GM18858 (cell line): ENCODE data around the gene TYW1B.
"Not testable (repeated sequence)": the region's sequence is repeated elsewhere in the genome, so short reads cannot be mapped to it uniquely, and the experiment has no call there.

Experiments used
- ATAC-seq: cut with Tn5 transposase; IDR thresholded peaks from one replicate; pipeline ENCODE4 v1.9.1; 2021; ENCODE audit not compliant: unreplicated experiment

The TYW1B gene

DNA sequence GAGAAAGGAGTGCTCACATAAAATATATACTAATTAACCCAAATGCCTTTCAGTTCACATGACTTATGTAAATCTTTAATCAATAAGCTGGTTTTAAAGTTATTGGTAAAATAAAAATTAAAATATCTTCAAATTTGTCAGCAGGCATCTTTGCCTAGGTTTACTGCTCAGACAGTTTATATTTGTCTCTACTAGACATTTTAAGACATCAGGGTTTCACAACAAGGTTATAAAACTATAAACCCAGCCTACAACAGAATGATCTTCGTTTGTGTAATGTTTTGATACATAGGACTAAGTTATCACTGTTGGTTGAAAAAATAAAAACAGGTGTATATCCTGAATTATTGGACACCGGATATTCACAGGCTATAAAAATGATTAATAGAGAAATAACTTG is 67.4 kb downstream of the TYW1B start:
- ATAC-seq = no peak

DNA sequence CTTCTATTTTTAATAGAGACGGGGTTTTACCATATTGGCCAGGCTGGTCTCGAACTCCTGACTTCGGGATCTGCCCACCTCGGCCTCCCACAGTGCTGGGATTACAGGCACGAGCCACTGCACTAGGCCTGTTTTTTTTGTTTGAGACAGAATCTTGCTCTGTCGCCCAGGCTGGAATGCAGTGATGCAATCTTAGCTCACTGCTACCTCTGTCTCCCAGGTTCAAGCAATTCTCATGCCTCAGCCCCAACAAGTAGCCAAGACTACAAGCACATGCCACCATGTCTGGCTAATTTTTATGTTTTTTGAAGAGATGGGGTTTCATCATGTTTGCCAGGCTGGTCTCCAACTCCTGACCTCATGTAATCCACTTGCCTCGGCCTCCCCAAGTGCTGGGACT is 73.7 kb downstream of the TYW1B start:
- no peak for ATAC-seq

DNA sequence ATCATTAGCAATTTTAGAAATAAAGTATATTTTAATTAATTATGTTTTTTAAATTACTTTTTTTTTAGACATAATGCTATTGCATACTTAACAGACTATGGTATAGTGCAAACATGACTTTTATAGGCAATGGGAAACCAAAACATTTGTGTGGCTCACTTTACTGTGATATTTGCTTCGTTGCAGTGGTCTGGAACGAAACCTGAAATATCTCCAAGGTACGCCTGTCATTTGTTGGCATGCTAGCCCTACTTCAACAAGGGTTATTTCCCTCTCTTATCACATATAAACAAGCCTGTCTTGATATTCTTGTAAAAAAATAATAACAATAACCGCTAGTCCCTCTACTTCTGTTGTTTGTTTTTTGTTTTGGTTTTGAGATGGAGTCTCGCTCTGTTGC is 74.2 kb downstream of the TYW1B start:
- no peak for ATAC-seq

DNA sequence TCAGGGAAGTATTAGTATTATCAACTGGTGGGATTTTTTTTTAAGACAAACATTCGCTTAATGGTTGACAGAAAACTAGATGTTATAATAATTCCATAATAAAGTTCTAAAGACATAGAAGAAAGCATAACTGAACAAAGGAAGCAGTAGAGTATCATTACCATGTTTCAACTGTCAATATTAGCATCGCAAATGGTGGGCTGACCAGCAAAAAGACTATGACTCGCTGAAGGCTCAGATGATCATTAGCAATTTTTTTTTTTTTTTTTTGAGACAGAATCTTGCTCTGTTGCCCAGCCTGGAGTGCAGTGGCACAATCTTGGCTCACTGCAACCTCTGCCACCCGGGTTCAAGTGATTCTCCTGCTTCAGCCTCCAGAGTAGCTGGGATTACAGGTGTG is 74.8 kb downstream of the TYW1B start:
- ATAC-seq = not testable (repeated sequence)

GRCh38 chr7:72751978-72752377 is 76.0 kb downstream of the TYW1B start:
- no peak for ATAC-seq

DNA sequence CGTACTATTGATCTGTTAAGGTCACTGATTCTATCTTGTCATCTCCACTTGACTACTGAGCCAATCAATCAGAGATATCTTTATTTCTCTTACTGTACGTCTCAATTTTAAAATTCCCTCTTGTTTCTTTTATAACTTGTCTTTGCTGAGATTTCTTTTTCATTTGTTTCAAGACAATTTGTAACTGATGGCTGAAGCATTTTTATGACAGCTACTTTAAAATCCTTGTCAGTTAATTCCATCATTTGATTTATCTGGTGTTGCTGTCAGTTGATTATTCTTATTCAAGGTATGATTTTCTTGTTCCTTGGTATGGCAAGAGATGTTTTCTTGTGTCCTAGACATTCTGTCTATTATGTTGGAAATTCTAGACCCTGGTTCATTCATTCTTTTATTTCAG is 76.6 kb downstream of the TYW1B start:
- no peak for ATAC-seq

GRCh38 chr7:72748649-72749048 is 79.4 kb downstream of the TYW1B start:
- ATAC-seq = not testable (repeated sequence)

DNA sequence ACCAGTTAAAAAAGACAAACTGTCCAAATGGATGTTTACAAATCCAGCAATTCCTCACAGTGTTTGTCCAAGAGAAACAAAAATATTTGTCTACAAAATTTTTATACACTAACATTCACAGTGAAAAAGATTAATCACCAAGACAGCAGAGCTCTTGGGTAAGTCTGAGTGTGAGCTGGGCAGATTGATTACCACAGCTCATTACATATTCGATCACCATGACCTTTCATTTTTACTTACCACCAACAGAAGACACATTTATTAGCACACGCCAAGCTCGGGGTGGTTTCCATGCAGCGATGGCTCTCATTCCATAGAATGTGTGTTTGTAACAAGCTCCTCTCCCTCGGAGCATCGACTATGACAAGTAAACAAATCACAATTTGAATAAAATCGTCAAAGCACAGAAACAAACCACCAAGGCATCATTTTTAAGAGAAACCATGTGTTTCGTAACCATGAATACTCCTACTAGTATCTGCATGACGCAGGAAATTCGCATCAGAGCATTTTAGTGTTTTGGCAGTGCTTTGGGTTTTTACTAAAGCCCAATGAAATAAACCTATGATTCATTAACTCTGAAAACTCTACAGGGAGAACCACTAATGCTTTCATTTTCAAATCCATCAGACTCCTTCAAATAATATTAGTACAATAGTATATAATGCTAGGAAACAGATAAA is 83.6 kb downstream of the TYW1B start:
- ATAC-seq = not testable (repeated sequence)

GRCh38 chr7:72743801-72744200 is 84.2 kb downstream of the TYW1B start:
- ATAC-seq = not testable (repeated sequence)

- not testable (repeated sequence) for ATAC-seq
Measured at GRCh38 chr7:72739716-72740115, 88.3 kb downstream of the TYW1B start.

DNA sequence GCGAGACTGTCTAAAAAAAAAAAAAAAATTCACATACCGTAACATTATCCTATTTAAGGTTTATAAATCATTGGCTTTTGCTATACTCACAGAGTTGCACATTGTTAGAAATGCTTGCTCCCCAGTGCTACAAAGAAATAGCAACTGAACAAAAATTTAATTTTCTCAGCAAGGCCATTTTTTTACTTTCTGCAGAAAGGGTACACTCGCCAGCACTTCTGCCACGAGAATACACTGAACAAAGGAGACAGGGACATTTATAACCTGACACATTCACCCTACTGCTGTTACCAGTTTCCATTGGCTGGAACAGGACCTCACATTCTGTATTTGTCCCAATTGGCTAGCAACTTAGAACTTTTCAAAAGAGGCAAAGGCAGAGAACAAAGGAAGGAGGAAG is 92.1 kb downstream of the TYW1B start:
- not testable (repeated sequence) for ATAC-seq

- not testable (repeated sequence) for ATAC-seq
Measured at GRCh38 chr7:72730815-72731214, 97.2 kb downstream of the TYW1B start.

DNA sequence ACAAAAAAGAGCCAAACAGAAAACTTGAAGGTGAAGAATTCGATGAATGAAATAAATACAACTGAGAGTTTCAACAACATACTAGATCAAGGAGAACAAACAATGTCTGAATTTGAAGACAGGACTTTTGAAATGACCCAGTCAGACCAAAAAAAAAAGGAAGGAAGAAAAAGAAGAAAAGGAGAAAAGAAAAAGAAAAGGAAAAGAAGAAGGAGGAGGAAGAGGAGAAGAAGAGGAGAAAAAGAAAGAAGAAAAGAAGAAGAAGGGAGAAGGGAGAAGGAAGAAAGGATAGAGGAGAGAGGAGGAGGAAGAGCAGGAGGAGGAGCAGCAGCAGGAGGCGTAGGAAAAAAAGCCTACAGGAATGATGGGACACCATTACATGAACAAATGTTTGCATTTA is 97.6 kb downstream of the TYW1B start:
- not testable (repeated sequence) for ATAC-seq

- not testable (repeated sequence) for ATAC-seq
Measured at GRCh38 chr7:72729130-72729529, 98.9 kb downstream of the TYW1B start.

DNA sequence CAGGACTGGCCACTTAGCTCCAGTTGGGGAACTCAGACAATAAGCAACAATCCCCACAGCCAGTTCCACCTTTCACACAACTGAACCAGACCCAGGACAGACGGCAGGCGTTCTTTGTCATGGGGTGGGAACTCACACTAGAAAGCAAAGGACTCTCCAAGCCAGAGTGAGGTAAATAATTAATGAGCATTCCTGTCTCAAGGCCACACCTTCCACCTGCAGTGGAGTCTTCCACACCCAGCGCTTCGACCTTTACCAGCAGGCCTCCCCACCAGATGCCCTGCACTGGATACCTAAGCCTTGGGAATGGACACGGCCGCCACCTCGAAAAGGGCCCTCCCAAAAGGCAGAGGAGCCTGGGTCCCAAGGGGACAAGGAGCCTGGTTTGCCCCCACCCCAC is 105.3 kb downstream of the TYW1B start:
- not testable (repeated sequence) for ATAC-seq

- not testable (repeated sequence) for ATAC-seq
Measured at GRCh38 chr7:72720890-72721289, 107.1 kb downstream of the TYW1B start.

DNA sequence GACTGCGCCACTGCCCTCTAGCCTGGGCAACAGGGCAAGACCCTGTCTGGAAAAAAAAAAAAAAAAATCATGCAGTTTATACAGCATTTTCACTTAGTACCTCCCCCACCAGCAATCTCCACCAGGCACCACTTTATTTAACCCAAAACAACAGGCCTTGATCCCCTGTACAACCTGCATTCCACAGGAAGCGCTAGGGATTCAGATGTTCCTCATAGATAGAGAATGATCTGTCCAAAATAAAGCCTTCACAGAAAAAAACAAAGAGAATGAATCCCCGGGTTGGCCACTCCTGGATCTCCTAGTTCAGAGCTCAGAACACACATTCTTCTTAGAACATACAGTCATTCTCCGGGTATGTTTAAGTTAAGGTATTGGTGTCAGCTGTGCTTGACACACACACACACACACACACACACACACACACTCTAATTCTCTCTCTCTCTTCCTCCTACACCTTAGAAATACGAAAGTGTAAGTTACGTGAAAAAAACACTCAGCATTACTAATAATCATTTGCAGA is 110.7 kb downstream of the TYW1B start:
- not testable (repeated sequence) for ATAC-seq

DNA sequence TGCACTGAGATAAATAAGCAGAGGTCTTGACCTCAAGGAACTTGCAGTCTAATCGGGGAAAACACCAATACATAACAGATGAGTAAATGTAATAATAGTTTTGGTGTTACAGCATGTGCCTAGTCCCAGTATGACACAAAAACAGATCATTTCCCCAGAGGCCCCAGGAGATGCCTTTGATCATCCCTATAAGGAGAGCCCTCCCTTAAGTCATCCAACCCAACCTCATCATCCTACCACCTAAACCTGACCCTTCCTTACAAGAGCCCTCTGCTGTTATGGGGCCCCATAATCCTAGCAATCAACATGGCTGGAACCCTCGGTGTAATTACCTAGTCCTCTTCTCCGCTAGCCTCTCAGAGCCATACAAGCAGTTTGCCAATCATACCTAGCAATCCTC is 116.1 kb downstream of the TYW1B start:
- ATAC-seq = not testable (repeated sequence)

- no peak for ATAC-seq
Measured at GRCh38 chr7:72710983-72711382, 117.0 kb downstream of the TYW1B start.

DNA sequence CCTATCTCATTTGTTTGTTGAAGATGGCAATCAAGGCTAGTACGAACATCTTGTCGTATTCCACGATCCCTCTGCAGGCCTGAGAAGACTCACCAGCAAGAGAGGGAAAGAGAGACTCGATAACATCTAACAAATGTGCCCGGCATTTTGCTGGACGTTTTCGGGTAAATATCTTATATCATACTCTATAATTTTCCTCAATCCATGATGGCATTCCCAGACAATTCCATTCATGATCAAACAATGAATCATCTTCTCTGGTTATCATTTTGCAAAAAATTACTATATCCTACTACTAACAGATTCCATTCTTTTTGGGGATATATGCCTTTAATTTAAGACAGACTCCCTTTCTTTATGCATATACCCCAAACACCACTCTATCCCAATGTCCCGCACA is 118.1 kb downstream of the TYW1B start:
- ATAC-seq = no peak

GRCh38 chr7:72708371-72709050 is 119.5 kb downstream of the TYW1B start:
- not testable (repeated sequence) for ATAC-seq

- ATAC-seq = no peak
Measured at GRCh38 chr7:72706521-72706920, 121.5 kb downstream of the TYW1B start.
